ENCODE data around the gene RGS19.

Gene RGS19

DNA sequence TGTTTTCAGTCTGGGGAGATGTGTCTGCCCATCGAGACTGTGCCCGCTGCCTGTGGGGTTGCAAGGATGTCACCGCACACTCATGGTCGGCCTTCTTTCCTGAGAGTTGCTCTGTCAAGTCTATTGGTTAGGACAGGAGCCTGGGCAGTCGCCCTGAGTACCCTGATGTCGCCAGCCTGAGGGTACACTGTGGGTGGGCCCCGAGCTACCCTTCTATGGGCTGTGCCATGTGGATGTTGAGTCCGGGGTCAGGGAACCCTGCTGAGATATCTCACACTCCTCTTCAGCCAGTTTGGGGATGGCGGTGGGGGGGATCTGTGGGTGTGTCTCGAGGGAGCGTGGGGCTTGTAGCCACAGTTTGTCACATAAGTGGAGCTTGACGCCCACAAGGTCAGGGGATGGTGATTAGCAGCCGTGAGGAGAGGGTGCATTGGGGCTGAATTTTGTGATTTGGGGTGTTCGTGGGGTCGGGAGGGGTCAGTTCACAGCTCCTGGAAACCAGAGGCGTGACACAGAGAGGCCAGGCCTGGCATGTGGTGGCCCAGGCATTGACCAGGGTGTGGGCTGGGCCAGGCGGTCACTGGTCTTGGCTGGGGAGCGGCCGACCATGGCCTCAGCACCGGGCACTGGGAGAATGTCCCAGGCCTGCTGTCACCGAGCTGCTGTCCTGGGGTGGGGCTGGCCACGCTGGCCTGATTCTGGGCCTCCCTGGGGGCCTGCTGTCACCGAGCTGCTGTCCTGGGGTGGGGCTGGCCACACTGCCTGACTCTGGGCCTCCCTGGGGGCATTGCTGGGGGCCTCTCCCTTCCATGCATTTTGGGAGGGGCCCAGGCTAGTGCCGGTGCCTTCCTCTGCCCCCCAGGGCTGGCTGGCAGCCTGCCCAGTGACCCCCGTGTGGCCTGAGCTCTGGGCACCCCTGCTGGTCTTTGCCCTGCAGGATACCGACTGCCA, 29.7 kb upstream of the RGS19 start:
- no peak for DNase-seq (ENCODE audit: low read depth in 2 of 2)

DNA sequence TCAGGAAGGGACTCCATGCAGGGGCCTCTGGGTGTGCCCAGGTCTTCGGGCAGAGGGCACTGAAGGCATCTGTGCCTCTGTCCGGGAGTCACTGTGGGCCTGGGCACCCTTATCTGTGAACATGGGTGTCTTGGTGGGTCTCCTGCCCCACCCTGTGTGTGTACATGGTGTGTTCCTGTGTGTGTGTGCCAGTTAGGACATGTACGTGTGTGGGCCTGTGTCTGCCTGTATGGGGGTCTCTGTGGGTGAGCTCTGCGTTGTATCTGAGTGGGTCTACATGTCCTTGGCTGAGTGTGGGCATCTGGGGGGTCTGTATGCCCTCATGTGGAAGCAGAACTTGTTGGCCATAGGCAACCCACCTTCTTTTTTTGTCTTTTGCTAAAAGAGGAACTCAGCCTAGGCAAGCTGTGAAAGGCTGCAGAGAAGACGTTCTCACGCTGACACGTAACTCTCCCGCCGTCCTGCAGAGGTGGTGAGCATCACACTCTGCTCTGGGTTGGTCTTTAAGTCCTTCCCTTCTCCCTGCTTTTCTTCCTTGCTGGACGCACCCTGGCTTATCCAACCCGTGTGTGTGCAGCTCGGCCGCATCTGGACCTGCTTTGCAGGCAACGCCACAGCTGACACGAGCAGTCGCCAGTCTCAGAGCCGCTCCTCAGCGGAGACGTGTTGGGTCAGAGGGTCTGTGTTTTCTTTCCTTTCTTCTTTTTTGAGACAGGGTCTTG, 28.6 kb upstream of the RGS19 start:
- DNase-seq (ENCODE audit: low read depth in 2 of 2), result no peak

DNA sequence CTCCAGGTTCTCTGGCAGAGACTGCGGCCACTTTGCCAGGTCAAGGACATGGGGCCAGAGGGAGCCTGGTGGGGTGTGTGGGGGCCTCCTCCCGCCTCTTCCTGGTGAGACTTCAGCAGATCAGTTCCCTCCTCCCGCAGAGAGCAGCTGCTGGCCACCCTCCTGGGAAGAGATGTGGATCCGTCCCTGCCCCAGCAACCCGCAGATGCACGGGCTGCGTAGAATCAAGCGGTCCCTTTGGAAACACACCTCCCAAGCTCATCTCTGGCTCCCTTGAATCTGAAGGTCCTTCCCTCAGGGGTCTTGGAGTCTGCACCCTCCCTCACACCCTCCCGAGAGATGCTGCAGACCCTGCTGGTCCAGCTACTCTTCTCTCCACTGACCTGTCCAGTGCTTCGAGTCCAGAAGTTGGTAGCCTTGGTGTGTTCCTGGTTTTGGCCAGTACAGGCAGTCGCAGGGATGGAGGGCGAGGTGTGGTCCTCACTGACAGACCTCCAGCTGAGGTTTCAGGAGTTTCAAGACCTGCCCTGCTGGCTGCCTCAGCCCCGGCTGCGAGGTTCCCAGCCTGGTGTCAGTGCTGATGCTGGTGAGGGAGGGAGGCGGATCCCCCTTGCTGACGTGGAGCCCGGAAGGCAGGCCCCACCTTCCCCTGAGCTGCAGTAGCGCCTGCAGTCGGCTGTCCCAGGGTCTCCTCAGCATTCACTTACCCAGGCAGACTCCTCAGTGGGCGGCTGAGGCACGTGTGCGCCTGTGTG, 27.8 kb upstream of the RGS19 start, which contains the start of gene NPBWR2:
Gene NPBWR2, minus strand, starts transcription at position 585 of the 755 bp plus-strand sequence. CDS start 734 bp downstream, outside the sequence.
- DNase-seq (ENCODE audit: low read depth in 2 of 2), result no peak

DNA sequence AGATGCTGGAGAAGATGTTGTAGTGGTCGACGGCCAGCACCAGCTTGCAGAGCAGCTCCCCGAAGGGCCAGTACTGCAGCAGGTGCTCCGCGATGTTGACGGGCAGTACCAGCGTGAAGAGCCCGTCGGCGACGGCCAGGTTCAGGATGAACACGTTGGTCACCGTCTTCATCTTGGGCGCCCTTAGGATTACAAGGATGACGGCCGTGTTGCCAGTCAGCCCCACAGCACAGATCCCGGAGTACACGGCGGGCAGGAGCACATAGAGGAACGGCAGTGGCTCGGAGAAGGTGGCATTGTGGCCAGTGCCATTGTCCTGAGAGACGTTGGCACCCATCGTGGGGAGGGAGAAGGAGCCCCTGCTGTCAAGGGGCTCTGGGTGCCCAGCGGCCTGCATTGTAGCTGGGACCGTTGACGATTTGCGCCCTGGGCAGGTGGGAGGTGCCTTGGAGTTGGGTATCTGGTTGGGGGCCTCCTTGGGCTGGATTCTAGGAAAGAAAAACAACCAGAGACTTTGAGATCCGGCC, 27.2 kb upstream of the RGS19 start:
- DNase-seq (ENCODE audit: low read depth in 2 of 2), result no peak

DNA sequence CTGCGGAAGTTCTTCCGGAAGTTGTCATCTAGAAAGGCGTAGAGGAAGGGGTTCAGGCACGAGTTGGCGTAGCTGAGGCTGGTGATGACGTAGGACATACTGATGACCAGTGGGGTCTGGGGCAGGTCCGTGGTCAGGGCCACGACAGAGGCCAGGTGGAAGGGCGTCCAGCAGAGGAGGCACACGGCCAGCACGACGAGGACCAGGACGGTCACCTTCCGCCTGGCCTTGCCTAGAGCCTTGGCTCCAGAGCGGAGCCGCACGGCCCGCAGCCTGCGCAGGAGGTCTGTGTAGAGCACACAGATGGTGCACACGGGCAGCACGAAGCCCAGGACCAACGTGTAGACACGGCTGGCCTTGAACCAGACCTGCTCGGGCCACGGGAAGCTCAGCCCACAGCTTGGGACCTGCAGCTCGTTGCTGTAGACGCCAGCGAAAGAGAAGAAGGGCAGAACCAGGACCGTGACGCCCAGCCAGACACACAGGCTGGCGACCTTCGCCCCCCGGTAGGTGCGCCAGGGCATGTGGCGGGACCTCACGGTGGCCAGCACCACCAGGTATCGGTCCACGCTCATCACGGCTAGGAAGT, 26.6 kb upstream of the RGS19 start:
- no peak for DNase-seq (ENCODE audit: low read depth in 2 of 2)

DNA sequence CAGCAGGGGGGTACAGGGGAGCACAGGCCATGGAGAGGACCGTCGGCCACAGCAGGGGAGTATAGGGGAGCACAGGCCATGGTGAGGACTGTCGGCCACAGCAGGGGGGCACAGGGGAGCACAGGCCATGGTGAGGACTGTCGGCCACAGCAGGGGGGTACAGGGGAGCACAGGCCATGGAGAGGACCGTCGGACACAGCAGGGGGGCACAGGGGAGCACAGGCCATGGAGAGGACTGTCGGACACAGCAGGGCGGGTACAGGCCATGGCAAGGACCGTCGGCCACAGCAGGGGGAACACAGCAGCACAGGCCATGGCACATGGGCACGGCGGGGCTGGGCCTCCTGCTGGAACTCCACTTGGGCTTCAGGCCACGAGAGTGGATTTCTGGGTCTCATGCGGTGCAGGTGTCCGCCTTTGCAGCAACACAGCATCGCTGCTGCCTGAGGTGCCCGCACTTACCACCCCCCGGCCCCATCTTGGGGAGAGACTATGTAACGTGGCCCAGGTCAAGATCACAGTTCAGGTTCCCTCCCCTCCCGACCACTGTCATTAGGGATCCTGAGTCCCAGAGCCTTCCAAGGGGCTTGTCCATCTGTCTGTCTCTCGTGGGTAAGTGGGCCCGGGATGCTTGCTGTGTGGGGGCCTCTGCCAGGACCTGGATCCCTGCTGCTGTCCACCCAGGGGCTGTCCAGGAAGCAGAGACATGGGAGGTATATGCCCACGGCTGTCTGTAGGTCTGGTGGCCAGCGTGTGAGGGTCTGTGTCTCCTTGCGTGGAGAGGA, 25.5 kb upstream of the RGS19 start:
- no peak for DNase-seq (ENCODE audit: low read depth in 2 of 2)

DNA sequence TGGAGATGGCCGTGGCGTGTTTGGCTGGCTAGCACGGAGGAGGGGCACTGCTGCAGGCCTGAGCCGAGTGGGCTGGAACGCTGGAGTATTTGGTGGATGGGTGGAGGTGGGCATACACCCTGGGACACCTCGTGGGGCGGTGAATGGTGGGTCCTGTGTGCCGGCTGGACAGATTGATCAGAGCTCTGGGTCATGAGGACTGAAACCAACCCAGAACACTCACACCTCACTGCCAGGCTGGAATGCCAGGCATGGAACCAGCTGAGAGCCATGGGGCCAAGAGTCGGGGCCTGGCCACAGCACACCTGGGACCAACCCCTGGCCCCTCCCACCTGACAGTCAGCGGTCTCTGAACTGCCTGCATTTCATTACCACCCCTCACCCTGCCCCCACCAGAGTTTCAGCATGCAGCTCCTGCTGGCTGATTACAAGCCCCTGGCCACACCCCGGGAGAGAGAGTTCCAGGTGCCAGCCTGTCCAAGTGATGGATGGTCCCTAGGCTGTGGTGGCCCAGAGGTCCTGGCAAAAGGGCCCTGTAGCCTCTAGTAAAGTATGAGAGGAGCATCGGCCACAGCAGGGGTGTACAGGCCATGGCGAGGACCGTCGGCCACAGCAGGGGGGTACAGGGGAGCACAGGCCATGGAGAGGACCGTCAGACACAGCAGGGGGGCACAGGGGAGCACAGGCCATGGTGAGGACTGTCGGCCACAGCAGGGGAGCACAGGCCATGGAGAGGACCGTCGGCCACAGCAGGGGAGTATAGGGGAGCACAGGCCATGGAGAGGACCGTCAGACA, 24.8 kb upstream of the RGS19 start:
- DNase-seq (ENCODE audit: low read depth in 2 of 2), result no peak

DNA sequence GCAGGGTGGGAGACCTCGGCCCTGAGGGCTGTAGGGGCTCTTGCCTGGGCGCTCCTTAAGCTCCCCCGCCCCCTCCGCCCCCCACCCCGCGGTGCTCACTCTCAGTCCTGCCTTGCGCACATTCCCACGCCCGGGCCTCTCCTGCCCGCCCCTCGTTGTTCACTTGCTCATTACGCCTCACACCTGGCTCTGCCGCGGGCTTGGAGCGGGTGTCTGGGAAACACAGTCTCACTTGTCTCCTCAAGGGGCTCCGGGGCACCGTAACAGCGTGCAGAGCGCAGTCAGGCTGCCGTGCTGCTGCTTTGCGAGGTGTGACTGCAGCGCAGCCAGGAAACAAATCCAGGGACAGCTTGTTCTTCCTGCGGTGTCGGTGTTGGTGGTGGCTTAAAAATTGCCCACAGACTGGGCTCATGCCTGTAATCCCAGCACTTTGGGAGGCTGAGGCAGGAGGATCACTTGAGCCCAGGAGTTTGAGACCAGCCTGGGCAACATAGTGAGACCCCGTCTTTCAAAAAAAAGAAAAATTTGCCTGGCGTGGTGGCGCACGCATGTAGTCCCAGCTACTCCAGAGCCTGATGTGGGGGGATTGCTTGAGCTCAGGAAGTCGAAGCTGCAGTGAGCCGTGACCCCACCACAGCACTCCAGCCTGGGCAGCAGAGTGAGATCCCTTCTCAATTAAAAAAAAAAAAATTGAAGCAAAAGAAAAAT, 23.5 kb upstream of the RGS19 start:
- no peak for DNase-seq (ENCODE audit: low read depth in 2 of 2)

DNA sequence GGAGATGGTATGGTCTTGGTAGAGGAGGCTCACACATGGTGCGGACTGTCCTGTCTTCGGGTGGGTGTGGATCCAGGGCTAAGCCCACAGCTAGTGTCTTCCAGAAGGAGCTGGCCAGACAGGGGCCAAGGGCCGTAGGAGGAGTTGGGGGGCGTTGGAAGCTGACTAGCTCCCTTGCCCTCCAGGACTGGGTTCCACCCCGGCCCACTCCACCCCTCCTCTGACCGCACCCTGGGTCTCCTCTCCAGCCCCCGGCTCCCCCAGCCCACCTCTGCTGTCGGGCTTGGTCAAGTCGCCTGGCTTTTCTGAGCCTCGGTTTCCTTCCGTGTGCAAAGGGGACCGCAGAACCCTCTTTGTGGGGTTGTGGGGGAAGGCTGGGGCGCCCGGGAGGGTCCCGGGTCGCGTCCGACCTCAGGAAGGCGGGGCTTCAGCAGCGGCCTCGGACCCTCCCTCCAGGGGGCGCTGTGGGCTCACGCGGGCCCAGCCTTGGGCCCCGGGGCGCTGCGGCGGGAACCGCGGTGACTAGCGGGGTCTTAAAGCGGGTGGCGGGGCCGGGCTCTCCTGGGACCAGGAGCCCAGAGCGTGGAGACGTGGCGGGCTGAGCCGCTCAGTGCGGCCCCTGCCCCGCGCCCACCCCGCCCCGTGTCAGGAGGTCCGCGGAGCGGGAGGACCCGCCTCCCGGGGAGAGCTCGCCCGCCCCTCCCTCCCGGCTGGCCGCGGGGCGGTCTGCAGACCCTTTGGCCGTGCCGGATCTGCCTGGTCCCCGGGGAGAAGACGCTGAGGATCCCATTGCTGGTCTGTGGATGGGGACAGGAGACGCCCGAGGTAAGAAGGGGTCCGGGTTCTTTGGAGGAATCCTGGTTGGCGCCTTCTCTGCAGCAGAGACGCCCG, 22.7 kb upstream of the RGS19 start:
- DNase-seq (ENCODE audit: low read depth in 2 of 2), result peak in 1 of 2 donors; percentile 65

DNA sequence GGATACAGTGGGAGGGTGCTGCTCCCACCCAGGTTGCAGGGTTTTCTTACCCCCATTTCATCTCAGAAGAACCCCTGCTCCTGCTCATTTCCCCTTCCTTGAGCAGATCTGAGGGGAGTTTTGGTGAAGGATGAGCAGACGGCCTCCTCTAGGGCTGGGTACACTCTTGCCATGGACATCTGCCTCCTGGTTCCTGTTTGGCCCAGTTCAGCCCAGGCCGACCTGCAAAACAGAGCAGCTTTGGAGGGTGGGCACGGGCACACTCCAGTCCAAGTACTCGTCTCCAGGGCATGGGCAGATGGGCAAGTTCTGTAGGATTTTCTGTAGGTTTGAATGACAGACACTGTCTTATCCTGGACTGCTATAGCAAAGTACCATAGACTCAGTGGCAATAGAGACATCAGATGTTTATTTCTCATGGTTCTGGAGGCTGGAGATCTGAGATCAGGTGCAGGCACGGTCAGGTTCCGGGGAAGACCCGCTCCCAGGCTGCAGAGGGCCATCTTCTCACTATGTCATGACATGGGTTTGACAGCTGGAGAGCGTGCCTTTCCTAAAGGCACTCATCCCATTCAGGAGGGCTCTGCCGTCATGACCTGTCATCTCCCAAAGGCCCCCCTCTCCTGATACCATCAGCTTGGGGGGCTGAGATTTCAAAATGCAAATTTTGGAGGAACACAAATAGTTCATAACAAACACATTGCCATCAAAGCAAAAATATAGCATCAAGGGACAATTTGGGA, 21.8 kb upstream of the RGS19 start:
- DNase-seq (ENCODE audit: low read depth in 2 of 2), result no peak

DNA sequence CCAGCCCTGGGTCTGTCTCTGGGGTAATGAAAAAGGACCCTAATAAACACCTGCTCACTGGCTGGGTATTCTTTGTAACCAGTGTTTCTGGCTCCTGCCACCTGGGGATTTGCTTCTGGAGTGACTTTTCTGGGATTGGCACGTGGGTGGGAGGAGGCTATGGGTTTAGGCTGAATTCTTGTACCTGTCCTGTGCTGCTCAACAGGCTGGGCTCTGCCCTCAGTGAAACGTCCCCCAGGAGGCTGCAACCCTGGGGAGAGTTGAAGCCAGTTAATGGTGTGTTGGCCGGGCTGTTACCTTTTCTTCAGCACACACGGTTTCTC, 21.2 kb upstream of the RGS19 start:
- DNase-seq (ENCODE audit: low read depth in 2 of 2), result no peak

DNA sequence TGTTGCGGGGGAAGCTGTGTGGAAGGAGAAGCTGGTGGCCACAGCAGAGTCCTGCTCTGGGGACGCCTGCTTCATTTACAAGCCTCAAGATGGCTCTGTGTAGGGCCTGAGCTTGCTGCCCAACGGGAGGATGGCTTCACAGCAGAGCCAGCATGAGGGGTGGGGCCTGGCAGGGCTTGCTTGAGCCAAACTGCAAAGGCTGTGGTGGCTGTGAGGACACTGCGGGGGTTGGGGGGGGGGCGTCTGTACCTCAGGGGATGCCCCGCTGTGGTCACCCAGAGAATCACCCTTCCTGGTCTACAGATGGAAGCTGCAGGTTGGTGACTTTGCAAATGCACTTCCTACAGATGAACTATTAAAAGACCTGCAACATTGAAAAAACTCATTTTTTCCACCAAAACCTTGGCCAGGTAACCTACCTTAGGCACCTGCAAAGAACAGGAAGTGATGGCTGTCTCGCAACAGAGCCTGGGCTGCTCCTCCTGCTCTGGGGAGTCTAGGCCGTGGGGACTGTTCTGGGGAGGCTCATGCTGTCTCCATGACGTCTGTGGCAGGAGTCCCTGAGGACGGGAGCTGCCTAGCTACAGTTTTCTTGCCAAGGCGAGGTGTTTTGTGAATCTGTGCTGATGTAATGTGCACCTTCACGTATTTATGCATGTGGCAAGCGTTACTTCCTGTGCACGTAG, 20.7 kb upstream of the RGS19 start:
- no peak for DNase-seq (ENCODE audit: low read depth in 2 of 2)

DNA sequence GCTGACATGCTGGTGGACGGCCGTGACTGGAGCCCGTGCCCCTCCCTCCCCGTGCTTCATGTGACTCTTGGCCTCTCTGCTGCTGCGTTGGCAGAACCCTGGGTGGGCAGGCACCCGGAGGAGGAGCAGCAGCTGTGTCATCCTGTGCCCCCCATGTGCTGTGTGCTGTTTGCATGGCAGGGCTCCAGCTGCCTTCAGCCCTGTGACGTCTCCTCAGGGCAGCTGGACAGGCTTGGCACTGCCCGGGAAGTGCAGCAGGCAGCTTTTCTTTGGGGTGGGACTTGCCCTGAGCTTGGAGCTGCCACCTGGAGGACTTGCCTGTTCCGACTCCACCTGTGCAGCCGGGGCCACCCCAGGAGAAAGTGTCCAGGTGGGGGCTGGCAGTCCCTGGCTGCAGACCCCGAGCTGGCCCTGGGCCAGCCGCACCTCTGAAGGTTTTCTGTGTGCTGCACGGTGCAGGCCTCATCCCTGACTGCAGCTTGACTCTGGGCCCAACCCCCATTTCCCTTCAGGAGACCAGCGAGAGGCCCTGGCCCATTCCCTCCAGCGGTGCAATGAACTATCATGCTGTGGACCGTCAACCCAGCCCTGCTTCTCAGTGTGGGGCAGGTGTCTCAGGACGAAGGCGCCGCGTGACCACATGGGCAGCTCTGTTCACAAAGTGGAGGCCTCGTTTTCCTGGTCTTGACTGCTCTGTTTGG, 19.9 kb upstream of the RGS19 start:
- no peak for DNase-seq (ENCODE audit: low read depth in 2 of 2)

DNA sequence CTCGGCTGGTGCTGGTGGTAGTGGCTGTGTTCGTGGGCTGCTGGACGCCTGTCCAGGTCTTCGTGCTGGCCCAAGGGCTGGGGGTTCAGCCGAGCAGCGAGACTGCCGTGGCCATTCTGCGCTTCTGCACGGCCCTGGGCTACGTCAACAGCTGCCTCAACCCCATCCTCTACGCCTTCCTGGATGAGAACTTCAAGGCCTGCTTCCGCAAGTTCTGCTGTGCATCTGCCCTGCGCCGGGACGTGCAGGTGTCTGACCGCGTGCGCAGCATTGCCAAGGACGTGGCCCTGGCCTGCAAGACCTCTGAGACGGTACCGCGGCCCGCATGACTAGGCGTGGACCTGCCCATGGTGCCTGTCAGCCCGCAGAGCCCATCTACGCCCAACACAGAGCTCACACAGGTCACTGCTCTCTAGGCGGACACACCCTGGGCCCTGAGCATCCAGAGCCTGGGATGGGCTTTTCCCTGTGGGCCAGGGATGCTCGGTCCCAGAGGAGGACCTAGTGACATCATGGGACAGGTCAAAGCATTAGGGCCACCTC, 19.2 kb upstream of the RGS19 start:
- no peak for DNase-seq (ENCODE audit: low read depth in 2 of 2)

DNA sequence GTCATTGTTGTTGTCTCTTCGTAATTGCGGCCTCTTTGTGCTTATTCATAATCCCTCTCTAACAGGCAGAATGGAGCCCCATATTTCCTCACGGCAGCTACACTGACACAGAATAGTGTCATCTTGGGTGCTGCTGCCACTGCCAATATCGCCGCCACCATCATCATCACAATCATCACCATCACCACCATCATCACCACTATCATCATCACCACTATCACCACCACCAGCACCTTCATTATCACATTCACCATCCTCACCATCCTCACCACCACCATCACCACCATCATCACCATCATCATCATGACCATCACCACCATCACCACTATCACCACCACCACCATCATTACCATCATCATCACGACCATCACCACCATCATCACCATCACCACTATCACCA, 17.2 kb upstream of the RGS19 start:
- no peak for DNase-seq (ENCODE audit: low read depth in 2 of 2)

DNA sequence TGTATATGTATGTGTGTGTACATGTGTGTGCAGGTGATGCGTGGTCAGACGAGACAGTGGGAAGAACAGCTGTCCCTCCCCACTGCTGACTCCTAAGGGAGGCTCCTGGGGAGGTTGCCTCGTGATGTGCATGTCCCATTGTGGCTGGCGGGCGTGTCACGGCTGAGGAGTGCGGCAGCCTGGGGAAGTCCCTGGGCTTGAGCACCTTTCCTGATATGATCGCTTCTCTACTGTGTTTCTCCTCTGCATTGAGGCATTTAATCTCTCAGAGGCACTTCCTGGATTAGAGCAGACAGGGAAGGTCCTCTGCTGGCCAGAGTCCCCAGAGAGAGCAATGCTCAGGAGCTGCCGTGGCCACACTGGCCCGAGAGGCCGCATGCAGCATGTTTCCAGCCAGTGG, 16.6 kb upstream of the RGS19 start:
- DNase-seq (ENCODE audit: low read depth in 2 of 2), result no peak
